ENCODE data around the gene GAS5.
A peak's percentile ranks its signal among the peaks of the same experiment; 100 is the strongest.
"Not testable (repeated sequence)": the region's sequence is repeated elsewhere in the genome, so short reads cannot be mapped to it uniquely, and the experiment has no call there.

The GAS5 gene

DNA sequence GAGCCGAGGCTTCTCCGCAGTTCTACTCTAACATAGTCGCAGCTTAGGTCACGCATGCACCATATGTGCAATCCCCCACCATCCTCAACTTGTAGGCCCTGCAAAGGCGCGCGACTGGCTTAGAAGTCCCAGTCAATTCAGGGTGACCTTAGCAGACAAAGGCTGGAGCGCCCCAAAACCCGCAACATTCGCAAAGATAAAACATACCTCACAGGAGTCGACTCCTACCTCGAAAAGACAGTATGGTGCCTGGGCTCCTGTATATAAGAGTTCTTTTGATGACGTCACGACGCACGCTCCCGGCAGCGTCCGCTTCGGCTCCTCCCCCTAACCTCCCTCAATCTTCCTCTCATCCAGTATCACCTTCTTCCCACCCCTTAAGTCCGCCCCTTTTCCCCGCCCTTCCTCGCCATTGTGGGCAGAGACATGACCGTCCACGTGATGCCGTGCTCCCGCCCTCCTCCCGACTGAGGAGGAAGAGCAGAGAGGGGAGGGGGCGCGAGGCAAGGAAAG lies at the start of gene GAS5:
TSS of gene GAS5 (minus strand) at position 237 of the 513 bp plus-strand sequence.
- DNase-seq (ENCODE audit: low spot score), result peak; percentile 100

DNA sequence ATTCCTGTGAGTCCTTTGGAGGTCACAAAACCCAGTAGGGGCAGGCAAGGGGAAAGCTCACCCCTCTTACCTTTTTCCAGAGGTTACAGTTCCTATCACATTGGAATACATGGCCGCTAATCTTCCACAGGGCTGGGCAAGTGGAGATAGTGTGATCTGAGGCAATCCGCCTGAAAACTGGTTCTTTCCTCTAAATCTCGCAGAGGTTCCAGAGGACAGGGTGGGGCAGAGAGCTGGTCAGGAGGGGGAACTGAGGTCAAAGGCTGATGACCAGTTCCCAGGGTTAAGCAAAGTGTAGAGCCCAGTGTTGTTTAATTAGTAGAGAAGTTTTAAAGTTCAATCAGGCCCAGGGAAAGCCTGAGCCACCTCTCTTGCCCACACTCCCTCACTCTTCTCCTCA lies 49.4 kb upstream of the GAS5 start, which contains the start of gene SERPINC1:
TSS of gene SERPINC1 (minus strand) at position 179 of the 400 bp plus-strand sequence. CDS start at position 111, 68 bp downstream.
- DNase-seq (ENCODE audit: low spot score), result no peak

DNA sequence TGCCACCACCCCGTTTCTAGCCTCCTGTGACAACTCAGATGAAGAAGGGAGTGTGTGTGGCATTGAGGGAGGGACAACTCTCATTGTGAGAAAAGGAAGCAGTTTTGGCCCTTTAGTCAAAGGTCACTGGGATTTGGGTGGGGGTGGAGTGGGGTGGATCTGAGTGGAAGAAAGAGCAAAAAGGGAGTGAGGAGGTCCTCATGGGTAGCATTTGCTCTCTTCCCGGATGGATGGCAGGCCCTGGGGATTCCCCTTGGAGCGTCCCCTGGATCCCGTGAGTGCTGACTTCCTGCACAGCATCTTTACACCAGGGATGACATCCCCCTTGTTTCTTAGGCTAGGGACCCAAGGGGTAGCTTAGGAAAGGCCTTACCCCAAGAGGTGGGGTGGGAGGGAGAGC lies 48.9 kb upstream of the GAS5 start:
- no peak for DNase-seq (ENCODE audit: low spot score)

DNA sequence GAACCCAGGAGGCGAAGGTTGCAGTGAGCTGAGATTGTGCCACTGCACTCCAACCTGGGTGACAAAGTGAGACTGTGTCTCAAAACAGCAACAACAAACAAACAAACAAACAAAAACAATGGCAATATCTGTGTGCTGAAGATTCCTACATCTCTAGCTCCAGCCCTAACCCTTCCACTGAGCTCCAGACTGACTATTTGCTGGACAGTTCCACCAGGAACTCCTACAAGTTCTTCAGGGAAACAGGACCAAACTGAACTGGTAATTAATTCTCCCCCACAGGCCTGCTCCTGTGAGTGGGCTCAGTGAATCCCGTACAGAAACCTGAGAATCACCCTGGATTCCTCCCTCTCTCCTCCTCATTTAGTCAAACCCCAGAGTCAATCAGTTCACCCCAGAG lies 47.8 kb upstream of the GAS5 start:
- no peak for DNase-seq (ENCODE audit: low spot score)

DNA sequence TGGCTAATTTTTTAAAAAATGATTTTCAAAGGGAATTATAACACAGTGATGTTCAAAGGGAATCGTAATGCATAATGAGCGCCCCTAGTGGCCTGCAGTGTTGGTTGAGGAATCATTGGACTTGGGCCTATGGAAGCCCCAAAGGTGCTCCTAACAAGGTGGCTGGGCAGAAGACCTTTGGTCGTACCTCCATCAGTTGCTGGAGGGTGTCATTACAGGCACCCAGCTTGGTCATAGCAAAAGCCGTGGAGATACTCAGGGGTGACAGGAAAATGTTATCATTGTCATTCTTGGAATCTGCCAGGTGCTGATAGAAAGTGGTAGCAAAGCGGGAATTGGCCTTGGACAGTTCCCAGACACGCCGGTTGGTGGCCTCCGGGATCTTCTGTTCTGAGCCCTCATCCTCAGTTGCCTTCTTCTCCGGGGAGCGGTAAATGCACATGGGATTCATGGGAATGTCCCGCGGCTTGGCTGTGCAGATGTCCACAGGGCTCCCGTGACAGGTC lies 46.6 kb upstream of the GAS5 start:
- peak; percentile 30 for DNase-seq (ENCODE audit: low spot score)

DNA sequence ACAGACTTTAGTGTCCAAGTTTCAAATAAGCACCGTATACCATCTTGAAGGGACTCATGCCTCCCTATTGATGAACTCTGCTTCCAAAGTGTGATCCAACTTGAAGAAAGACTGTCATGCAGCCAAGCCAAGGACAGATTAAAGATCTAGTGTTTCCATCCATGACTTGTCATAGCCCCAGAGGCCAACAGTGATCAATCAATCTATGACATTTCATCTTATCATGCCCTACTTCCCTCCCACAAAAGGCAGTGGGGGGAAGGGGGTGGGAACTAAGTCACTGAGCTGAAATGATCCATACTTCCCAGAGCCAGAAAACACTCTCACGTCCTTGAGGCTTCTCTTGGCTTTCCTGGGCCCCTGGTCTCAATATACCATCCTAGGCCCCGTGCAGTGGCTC lies 45.3 kb upstream of the GAS5 start:
- no peak for DNase-seq (ENCODE audit: low spot score)

DNA sequence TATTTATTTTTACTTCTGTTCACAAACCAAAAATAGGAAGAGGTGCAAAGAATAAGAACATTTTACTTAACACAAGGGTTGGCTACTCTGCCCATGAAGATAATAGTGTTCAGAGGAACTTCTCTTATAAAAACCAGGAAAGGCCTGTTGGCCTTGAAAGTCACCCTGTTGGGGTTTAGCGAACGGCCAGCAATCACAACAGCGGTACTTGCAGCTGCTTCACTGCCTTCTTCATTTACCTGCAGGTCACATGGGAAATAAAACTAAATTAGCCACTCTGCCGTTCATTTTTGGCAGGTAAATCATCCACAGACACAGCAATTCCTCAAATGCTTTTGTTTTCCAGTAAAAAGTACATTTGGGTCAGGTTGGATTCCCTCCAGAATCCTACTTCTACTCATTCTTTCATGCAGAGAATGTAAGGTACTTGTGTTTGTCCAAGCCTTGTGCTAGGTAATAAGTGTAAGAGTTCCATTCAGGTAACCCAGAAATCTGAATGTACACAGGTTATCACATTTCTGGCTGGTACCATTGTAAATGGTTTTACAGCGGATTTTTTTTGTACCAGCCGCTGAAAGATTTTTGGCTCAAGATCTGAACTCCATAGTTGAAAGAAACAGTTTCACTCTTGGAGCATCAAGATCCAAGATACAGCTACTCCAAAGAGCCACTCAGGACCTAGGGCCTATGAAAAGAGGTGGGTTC lies 36.2 kb upstream of the GAS5 start:
- no peak for DNase-seq (ENCODE audit: low spot score)

DNA sequence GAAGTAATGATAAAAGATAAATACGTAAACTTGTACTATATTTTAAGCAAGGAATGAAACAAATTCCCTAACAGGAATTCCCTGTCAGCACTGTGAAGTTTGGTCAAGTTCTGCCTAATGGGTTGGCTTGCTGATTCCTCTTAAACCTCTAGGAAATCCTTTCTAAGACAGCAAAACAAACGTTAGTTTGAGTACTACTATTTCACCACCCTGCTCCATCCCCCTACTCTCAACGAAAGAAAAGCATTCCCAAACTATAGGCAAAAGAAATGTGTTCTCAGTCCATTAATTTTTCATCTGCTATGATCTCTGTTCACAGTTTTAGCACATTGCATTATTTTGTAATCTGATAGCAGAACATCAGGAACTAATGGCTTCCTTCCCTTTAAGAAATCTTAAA lies 33.2 kb upstream of the GAS5 start:
- DNase-seq (ENCODE audit: low spot score), result no peak

DNA sequence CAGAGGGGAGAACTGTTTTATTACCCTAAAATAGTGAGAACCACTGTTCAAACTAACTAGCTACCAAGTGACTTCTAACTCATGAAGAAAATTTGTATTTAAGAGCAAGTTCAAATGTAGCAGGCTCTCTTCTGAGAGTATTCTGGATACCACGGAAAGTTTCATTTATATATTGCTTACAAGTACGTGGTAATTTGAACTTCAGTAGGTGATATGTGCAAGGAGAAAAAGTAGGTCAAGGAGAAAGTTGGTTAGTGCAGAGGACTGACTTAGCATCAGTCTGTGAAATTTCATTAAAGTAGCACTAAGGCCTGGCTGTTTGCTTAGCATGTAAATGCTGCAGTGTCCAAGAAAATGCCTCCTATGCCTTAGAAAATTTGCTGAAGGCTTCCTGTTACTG lies 32.6 kb upstream of the GAS5 start:
- no peak for DNase-seq (ENCODE audit: low spot score)

DNA sequence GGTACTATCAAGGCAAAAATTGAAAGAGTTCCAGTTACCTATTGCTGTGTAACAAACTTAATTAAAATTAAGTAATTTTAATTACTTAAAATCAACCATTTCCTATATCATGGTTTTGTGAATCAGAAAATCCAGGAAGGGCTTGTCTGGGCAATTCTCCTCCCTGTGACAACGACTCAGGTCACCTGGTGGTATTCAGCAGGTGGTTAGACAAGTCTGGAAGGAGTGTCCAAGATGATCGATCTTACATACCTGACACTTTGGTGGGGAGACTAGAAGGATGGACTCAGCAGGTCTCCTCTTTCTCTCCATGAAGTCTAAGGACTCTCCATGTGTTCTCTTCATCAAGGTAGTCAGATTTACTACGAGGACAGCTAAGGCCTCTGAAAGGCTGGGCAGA lies 26.4 kb upstream of the GAS5 start:
- no peak for DNase-seq (ENCODE audit: low spot score)

DNA sequence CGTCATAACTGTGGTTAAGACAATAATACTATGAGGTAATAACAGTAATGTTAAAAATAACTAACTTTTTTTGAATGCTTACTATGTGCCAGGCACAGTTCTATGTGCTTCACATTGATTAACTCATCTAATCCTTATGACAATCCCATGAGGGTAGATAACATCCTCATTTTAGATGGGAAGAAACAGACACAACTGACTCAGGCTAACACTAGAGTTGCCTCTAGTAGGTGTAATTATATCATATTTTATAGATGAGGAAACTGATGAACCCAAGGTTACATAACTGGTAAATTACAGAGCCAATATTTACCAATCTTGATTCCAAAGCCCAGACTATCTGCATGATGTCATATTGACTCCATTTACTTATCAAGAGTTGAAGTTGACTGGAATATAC lies 25.8 kb upstream of the GAS5 start:
- no peak for DNase-seq (ENCODE audit: low spot score)

DNA sequence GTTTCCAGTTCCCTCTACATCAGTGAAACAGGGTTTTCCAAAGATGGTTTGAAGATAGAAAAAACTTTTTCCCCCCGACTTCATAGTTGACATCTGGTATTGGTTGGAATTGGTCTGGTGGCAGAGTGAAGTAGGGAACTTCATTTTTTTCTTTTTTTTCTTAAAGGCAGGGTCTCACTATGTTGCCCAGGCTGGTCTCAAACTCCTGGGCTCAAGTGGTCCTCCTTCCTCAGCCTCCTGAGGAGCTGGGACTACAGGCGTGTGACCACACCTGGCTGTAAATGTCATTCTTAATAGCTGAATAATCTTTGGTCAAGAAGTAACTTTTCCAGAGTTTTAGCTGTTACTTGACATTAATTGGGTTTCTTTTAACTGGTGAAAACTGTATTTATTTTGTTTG lies 22.1 kb upstream of the GAS5 start:
- no peak for DNase-seq (ENCODE audit: low spot score)

DNA sequence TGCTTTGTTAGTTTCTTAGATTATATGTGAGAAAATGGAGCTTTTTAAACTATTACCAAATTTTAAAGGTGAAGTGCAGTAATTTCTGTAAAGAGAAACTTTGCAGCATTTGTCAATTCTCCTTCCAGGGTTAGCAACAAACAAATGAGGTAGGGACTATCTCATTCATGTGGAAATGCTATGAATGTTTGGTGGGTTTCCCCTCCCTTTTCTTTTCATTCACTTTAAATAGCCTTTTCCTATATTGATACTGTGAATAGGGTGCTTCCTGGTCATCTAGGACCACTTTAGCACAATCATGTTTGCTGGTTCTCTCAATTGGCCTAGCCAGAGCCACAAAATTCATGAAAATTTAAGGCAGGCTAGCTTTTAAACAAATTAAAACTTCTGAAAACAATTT lies 21.0 kb upstream of the GAS5 start:
- DNase-seq (ENCODE audit: low spot score), result no peak

DNA sequence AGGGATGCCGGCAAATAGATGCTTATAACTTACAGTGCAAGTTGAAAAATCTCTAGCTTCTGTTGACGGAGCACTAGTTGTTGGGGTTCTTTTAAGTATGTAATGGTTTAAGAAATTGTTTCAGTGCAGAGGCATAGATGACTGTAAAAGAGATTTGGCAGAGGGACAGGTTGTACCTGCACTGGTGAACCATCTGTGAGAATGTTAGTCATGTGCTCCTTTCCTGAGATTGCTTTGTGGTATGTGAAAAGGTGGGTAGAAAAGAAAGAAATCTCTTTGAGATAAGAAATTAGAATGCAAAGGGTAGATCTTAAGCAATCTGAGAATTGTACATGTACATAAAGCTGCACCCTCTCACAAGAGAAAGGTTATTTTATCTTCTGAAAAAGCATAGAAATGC lies 19.8 kb upstream of the GAS5 start:
- DNase-seq (ENCODE audit: low spot score), result no peak

DNA sequence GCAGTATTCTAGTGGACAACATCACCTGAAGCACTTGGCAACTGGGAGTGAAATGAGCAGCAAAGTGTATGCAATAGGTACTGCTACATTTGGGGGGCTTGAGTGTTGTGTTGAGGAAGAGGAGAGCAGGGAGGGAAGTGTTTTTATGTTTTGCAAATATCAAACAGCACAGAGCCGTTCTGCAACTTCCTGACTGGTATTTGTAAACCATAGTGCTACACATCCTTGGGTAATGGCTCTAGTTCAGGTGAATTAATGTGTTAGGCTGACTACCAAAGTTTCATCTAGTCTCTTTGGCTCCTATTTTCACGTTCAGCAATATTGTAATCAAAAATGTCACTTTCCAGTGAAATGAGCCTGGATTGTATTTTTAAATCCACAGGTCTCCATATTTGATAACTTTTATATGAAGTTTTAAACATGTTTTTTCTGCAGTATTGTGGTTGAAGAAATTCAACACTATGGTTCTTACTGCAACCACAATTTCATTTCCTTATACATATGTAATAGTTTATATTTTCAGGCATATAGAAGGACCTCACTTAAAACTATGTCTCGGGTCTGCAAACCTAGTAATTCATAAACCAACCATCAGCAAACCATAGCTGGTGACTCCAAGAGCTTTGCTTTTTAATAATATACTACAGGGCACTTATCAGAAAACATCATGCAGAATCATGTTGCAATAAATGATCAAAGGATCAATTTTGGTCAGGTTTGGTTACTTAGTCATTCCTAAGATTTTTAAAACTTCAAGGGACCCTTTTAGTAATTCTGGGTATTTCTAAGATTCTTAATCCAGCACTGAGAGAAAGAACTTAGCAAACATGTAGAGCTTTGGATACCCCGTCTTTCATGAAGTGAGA lies 19.2 kb upstream of the GAS5 start:
- no peak for DNase-seq (ENCODE audit: low spot score)

DNA sequence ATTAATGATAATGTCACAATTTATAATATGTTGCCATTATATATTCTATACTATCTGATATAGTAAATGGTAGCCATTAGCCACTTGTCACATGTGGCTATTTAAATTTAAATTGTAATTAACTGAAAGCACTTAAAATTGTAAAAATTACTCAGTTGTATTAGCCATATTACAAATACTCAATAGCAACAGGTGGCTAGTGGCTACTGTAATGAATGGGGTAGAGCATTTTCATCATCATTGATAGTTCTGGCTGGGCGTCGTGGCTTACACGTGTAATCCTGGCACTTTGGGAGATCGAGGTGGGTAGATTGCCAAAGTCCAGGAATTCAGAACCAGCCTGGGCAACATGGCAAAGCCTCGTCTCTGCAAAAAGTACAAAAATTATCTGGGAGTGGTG lies 16.9 kb upstream of the GAS5 start:
- no peak for DNase-seq (ENCODE audit: low spot score)

DNA sequence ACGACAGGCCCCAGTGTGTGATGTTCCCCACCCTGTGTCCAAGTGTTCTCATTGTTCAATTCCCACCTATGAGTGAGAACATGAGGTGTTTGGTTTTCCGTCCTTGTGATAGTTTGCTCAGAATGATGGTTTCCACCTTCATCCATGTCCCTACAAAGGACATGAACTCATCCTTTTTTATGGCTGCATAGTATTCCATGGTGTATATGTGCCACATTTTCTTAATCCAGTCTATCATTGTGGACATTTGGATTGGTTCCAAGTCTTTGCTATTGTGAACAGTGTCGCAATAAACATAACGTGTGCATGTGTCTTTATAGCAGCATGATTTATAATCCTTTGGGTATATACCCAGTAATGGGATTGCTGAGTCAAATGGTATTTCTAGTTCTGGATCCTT lies 13.3 kb upstream of the GAS5 start:
- not testable (repeated sequence) for DNase-seq (ENCODE audit: low spot score)

DNA sequence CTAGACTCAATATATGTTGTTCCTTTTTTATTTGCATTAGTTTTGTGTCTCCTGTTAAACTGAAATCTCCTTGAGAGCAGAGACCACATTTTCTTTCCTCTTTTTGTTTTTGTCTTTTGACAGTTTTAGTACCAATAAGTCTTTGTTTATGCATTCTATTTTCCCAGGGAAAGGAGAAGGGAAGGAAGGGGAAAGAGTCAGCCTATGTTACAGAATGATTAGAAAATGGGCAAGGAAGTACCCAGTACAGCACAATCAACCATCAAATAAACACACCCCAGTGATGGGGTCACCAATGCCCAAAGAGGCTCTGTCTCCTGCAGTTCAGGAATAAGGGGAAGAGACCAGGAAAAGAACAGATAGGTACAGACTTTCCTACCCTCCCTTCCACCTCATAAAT lies 10.5 kb upstream of the GAS5 start:
- no peak for DNase-seq (ENCODE audit: low spot score)

DNA sequence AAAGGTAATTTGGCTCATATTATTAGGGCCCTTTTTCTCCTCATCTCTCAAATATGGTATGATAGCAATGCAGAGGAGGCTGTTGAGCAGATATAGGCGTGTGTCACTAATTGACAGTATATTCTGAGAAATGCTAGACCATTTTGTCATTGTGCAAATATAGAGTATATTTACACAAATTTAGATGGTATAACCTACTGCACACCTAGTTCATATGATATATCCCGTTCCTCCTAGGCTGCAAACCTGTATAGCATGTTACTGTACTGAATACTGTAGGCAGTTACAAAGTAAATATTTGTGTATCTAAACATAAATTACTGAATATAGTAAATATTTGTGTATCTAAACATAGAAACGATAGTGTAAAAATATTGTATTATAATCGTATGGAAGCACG lies 8.9 kb upstream of the GAS5 start:
- DNase-seq (ENCODE audit: low spot score), result no peak

DNA sequence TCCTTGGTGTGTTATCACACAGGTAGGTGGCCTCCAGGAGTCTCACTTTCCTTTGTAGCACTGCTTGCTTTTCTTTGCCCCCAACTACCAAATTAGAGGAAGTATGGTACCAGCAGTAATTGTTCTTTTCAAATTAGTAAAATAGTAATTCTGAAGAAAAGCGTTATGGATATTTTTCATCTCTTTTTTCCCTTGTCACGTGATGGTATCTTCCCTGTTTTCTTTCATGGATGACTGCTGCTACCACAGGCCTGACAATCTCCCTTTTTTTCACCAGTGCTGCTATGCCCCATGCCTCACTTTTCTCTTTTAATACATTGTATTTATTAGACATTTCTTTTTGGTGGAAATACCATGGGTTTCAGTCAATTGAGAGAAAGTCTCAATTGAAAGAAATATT lies 3.7 kb upstream of the GAS5 start:
- no peak for DNase-seq (ENCODE audit: low spot score)

DNA sequence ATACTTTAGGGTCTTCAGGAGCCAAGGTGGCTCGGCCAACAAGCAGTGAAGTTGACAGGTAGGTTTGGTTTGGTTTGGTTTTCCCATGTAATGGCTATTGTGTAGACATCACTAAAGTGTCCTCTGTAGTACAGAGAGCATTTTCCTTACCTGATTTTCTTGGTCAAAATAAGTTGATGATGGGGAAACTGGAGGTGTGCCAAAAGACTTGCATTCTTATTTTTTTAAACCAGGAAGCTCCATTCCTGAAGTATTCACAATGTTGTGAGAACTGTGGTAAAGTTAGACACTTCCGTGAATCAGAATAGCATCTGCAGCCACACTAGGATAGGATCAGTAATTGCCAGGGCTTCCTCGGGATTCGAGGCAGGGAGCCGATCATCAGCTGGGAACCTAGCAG lies 3.3 kb upstream of the GAS5 start:
- no peak for DNase-seq (ENCODE audit: low spot score)

DNA sequence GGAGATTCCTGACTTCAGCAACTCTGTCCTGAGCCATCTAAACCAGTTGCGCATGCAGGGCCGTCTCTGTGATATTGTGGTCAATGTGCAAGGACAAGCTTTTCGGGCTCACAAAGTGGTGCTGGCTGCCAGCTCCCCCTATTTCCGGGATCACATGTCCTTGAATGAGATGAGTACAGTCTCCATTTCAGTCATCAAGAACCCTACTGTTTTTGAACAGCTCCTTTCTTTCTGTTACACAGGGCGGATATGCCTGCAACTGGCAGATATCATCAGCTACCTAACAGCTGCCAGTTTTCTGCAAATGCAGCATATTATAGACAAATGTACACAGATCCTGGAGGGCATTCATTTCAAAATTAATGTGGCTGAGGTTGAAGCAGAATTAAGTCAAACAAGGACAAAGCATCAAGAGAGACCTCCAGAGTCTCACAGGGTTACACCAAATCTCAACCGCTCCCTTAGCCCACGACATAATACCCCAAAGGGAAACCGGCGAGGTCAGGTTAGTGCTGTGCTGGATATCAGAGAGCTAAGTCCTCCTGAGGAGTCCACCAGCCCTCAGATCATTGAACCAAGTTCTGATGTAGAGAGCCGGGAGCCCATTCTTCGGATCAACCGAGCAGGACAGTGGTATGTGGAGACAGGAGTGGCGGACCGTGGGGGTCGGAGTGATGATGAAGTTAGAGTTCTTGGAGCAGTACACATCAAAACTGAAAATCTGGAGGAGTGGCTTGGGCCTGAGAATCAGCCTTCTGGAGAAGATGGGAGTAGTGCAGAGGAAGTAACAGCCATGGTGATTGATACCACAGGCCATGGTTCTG lies 2.7 kb upstream of the GAS5 start:
- peak; percentile 88 for DNase-seq (ENCODE audit: low spot score)
